Colon (tissue), 2 donors: Measurements from ENCODE around the gene MED12L.

ENCODE experiments used
- FAIRE-seq: peaks from 2 replicates; lab custom pipeline; 2012; peaks lifted over from hg19 to GRCh38; lab: Jason Lieb, UNC
- donor health status: control.
- donor health status: control.

Gene MED12L

DNA sequence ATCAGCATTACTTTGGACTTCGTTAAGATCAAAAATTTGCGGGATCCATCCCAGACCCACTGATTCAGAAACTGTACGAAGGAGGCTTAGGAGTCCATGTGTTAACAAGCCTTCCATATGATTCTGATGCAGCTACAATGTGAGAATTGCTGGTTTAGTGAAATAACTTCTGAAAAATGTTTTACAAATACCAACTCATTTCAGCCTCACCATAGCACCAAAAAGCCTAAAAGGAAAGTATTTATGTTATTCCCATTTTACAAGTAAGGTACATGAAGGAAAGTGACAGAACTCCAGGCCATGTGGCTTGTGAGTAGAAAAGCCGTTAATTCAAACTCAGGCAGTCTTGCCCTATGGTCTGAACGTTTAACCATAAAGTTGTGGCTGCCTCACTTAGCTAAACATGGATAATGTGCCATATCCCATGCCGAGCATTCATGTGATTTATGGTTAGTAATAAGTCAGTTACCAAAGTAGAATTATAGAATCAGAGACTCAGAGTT lies 376.9 kb downstream of the MED12L start:
- no peak for FAIRE-seq

GRCh38 chr3:151462991-151463390 lies 377.5 kb downstream of the MED12L start:
- FAIRE-seq = no peak

- no peak for FAIRE-seq
Observed at GRCh38 chr3:151467069-151467468, 381.6 kb downstream of the MED12L start.

GRCh38 chr3:151468284-151468917 lies 382.9 kb downstream of the MED12L start:
- FAIRE-seq = no peak

DNA sequence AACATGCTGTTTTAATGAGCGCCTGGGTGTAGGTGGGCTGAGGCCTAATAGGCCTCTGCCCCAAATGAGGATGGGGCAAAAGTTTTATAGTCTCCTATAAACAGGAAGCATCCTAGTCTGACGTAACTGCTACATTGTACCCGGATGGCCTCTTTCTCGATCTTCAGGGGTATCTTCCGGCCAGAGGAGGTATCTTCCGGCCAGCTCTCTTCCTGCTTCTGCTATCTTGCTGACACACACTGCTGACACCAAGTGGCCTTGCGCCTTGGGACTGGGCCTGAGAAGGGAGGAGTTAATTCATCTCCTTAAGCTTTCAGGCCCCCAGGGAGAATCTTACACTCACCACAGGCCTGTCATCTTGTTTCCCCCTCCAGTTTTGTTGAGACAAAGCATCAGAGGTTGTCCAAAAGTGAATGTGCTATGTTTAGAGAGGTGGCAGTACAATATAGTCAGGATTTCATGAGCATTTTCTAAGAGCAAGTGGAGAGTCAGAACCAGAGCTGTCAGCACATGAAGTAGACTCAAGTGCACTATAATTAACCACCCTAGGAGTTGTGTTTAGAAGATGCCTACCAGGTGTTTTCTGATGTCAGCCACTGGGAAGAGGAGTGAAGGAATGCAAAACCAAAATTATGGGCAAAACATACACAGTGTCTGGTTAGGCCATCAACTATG lies 391.0 kb downstream of the MED12L start:
- no peak for FAIRE-seq

- no peak for FAIRE-seq
Observed at GRCh38 chr3:151477591-151478334, 392.3 kb downstream of the MED12L start.

DNA sequence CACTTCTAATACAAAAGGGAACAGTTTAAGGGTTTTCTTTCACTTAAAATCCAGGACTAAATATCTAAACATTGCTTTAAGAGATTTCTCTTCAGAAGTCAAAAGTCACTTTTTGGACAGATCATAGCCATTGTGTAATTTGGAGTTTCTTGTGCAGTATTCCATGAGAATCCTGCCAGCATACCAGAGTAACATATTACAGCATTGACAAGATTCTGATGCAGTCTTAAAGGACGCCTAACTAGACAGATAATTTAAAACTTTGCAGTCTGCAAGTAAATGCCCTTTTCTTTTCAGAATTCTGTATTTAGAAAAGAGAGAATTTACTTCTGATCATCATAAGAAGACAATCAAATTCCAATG lies 392.9 kb downstream of the MED12L start:
- FAIRE-seq = no peak

GRCh38 chr3:151479452-151479851 lies 394.0 kb downstream of the MED12L start:
- no peak for FAIRE-seq

DNA sequence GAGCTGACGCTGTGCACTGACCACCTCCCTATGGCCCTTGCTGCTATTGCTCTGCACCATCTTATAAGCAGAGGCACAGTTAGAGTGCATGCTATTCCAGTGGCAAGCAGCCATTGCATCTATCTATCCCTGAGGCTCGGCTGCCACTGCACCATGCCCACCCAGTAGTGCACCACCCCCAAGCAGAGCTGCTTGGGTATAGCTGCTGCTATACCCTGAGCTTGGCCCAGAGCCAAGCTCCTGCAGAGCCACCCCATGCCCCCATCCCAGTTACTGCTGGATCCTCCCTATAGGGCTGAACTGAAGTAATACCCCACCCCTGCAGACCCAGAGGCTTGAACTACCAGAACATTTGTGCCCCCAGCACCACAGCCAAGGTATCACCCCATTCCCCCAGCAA lies 395.0 kb downstream of the MED12L start:
- FAIRE-seq = no peak

GRCh38 chr3:151483488-151483887 lies 398.0 kb downstream of the MED12L start:
- FAIRE-seq = no peak

GRCh38 chr3:151483961-151484520 lies 398.6 kb downstream of the MED12L start:
- no peak for FAIRE-seq
